D721Med (cell line): ENCODE measurements around the gene EXOC6B.

Experiments used
- DNase-seq: peaks from one replicate; pipeline ENCODE4 v3.0.0; 2011; ENCODE audit warnings: low spot score; ENCODE audit not compliant: insufficient read length
- FAIRE-seq: peaks from 2 replicates; lab custom pipeline; 2011; peaks lifted over from hg19 to GRCh38; lab: Jason Lieb, UNC
- TF ChIP-seq, protein P1 (sequence below): IDR thresholded peaks from 2 replicates; pipeline ENCODE4 v1.5.1; 2012; ENCODE audit warnings: mild to moderate bottlenecking, control low read depth; ENCODE audit not compliant: insufficient read depth; ENCODE audit errors: missing control alignments

EXOC6B gene

DNA sequence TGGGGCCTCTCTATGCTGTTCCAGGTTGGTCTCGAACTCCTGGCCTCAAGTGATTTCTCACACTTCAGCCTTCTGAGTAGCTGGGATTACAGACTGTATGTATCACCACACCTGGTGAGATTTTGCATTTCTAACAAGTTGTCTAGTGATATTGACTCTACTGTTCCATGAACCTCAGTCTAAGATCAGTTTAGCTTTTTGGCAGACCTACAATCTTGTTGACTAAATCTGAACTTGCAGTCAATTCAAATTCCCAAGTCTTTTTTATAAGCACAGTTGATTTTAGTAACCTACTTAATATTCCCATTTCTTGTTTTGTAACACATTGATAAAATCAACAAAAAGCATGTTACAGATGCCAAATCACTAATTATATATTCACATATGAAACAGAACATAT, 412.1 kb downstream of the EXOC6B start:
- FAIRE-seq (no peak), DNase-seq (no peak)
- TF ChIP-seq, protein P1, sequence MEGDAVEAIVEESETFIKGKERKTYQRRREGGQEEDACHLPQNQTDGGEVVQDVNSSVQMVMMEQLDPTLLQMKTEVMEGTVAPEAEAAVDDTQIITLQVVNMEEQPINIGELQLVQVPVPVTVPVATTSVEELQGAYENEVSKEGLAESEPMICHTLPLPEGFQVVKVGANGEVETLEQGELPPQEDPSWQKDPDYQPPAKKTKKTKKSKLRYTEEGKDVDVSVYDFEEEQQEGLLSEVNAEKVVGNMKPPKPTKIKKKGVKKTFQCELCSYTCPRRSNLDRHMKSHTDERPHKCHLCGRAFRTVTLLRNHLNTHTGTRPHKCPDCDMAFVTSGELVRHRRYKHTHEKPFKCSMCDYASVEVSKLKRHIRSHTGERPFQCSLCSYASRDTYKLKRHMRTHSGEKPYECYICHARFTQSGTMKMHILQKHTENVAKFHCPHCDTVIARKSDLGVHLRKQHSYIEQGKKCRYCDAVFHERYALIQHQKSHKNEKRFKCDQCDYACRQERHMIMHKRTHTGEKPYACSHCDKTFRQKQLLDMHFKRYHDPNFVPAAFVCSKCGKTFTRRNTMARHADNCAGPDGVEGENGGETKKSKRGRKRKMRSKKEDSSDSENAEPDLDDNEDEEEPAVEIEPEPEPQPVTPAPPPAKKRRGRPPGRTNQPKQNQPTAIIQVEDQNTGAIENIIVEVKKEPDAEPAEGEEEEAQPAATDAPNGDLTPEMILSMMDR, result no peak

DNA sequence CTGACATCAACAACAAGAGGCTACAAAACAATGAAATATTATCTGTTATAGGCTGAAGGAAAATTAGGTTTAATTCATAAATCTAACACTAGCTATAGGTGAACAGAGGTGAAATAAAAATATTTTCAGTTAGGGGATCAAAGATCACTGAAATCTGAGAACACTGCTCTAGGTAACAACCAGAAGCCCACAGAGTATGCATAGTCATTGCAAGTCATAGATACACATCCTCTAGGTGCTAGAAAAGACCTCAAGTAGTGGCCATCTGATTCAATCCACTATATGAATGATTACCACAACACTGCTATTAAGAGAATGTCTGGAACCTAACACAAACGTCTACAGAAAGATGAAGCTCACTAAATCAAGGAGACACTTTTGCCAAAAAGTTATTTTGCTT, 413.6 kb downstream of the EXOC6B start:
- no peak for FAIRE-seq
- no peak for DNase-seq
- TF ChIP-seq, protein P1, result no peak

DNA sequence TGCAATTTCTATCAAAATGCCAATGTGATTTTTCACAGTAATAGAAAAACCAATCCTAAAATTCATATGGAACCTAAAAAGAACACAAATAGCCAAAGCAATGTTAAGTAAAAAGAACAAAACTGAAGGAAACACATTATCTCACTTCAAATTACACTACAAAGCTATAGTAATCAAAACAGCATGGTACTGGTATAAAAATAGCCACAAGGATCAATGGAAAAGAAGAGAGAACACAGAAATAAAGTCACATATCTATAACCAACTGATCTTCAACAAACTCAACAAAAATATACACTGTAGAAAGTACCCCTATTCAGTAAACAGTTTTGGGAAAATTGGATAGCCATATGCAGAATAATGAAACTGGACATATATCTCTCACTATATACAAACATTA, 426.0 kb downstream of the EXOC6B start:
- TF ChIP-seq, protein P1, result no peak
- FAIRE-seq, result no peak

DNA sequence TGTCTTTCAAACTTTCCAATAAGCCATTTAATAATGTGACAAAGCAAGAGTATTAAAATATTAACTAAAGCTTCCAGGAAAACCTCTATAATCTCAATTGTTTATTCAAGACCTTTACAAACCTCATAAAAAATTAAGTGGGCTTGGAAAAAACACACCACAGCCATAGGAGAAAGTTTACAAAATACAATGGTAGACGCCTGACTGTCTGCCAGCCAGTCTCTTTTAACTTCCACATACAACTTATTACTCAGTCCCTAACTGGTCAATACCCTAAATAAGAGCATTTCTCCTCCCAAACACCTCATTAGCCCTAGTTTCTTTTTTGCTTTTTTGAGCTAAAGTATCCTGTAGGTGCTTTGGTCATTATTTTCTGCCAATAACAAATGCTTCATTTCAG, 430.7 kb downstream of the EXOC6B start:
- no peak for DNase-seq
- no peak for FAIRE-seq
- TF ChIP-seq, protein P1, result no peak

More for the DNA sequence above, 426.0 kb downstream of the EXOC6B start:
- DNase-seq, result no peak

DNA sequence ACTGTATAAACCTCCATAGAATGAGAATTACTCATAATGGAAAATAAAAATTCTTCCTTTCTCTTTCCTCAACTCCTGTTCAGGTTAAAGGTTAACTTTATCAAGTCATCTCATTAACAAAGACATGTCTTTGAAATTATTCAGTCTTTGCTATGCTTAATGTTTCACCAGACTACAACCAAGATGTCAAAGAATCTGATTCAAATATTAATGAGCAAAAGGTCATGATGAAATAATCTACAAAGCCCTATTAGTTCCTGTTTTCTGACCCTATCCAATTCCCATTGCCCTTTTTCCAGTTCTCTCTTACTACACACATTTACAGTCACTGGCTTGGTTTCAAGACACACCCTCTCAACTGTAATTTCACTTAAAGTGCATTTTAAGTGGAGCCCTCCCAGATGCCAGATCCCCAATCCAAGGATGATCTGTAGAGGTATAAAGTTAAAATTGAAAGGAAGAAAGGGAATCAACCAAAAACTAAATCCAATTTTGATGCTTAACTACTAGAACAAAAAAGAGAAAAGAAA, 431.2 kb downstream of the EXOC6B start:
- TF ChIP-seq, protein P1, result no peak
- no peak for FAIRE-seq
- DNase-seq, result no peak

DNA sequence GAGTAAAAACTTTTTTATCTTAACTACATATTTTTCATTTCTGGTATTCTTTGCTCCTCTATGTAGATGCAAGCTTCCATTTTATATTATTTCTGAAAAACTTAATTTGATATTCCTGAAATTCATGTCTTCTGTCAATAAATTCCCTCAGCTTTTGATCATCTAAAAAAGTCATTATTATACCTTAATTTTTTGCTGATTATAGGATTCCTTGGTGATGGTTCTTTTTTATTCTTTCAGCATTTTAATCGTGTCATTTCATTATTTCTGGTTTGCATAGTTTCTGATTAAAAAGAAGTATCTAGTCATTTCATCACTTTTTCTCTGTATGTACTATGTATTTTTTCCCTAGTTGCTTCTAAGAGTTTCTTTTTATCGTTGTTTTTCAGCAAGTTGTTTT, 436.4 kb downstream of the EXOC6B start:
- DNase-seq (no peak), FAIRE-seq (no peak)
- TF ChIP-seq, protein P1, result no peak

DNA sequence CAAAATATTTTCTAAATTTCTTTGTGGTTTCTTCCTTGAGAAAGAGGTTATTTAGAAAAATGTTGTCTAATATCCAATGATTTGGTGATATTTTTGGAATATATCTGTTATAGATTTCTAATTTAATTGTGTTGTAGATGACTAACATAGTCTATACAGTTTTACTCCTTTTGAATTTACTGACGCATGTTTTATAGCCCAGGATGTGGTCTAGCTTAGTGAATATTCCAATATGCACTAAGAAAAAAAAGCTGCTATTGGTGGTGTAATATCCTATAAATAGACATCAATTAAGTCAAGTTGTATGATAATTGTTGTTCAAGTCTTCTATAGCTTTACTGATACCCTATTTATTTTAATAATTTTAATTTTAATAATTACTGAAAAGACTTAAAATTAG, 437.6 kb downstream of the EXOC6B start:
- DNase-seq (no peak), FAIRE-seq (no peak)
- TF ChIP-seq, protein P1, result no peak
